NT2/D1 (cell line): ENCODE measurements around the gene PIGN.
"Not testable (repeated sequence)": the region's sequence is repeated elsewhere in the genome, so short reads cannot be mapped to it uniquely, and the experiment has no call there.

Source experiments
- DNase-seq: peaks from one replicate; pipeline ENCODE4 v3.0.0-alpha.2; 2011; ENCODE audit warnings: low read depth, low spot score
- H3K27me3 ChIP-seq: 2 replicates; pipeline ENCODE4 v1.6.0; 2011; ENCODE audit warnings: mild to moderate bottlenecking; ENCODE audit not compliant: insufficient read length, insufficient read depth
- H3K36me3 ChIP-seq: 2 replicates; pipeline ENCODE4 v1.6.1; 2011; ENCODE audit warnings: mild to moderate bottlenecking, low read length, mixed read lengths; ENCODE audit not compliant: insufficient read depth, insufficient read length
- H3K4me1 ChIP-seq: 2 replicates; pipeline ENCODE4 v1.5.1; 2011; ENCODE audit not compliant: insufficient read depth, insufficient read length
- H3K4me3 ChIP-seq: 2 replicates; pipeline ENCODE4 v1.5.1; 2011; ENCODE audit warnings: low read depth; ENCODE audit not compliant: insufficient read length
- H3K9ac ChIP-seq: 2 replicates; pipeline ENCODE4 v1.6.0; 2011; ENCODE audit warnings: low read depth; ENCODE audit not compliant: insufficient read length
- H3K9me3 ChIP-seq: 2 replicates; pipeline ENCODE4 v1.5.1; 2011; ENCODE audit warnings: mild to moderate bottlenecking, low read length; ENCODE audit not compliant: insufficient read depth
- SUZ12 ChIP-seq: IDR thresholded peaks from 2 replicates; pipeline ENCODE4 v1.6.1; 2011; ENCODE audit not compliant: insufficient read length, insufficient read depth; ENCODE audit errors: extremely low read depth
- YY1 ChIP-seq: IDR thresholded peaks from 2 replicates; pipeline ENCODE4 v1.6.1; 2011; ENCODE audit not compliant: insufficient read length, insufficient read depth
- ZNF274 ChIP-seq: IDR thresholded peaks from 2 replicates; pipeline ENCODE4 v1.6.1; 2011; ENCODE audit warnings: mild to moderate bottlenecking, low read depth, low read length

Gene PIGN

DNA sequence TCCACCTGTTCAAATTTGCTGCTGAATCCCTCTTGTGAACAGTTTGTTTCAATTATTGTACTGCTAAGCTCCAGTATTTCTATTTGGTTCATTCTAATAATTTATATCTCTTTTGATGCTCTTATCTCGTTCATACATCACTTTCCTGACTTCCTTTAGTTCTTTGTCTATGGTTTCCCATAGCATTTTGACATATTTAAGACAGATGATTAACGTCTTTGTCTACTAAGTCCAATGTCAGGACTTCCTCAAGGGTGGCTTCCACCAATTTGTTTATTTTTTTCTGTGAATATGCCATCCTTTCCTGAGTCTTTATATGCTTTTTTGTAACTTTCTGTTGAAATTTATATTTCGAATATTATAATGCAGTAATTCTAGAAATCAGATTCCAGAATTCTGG lies 9.6 kb downstream of the PIGN start:
- Histone ChIP-seq H3K4me3 (no peak overlapping the region), H3K4me1 (no peaks in the 10 kb centered on the region), H3K9ac (no peak overlapping the region), H3K27me3 (no peaks in the 10 kb centered on the region), H3K36me3 (no peaks in the 10 kb centered on the region), H3K9me3 (no peaks in the 10 kb centered on the region)
- TF ChIP-seq YY1 = no peak
- TF ChIP-seq SUZ12 = no peak
- TF ChIP-seq ZNF274 = no peak
- DNase-seq = no peak

DNA sequence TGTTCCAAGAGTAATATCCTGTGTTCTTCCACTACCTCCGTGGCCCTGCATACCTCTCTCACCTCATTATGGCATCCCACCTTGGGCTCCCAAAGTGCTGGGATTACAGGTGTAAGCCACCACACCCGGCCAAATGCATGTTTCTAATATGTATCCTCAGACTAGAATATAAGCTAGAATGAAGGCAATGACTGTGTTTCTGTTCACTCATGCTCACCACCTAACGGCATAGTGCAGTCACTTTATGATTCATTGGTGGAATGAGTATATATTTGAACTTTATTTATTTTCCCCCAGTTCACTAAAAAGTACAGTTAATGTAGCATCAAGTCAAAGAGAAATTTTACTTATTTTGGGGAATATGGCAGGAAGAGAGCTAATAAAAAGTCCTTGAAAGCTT lies 11.3 kb downstream of the PIGN start:
- Histone ChIP-seq H3K36me3 (no peaks in the 10 kb centered on the region), H3K4me3 (no peak overlapping the region), H3K4me1 (no peaks in the 10 kb centered on the region), H3K9ac (no peak overlapping the region), H3K9me3 (no peaks in the 10 kb centered on the region), H3K27me3 (no peaks in the 10 kb centered on the region)
- no peak for DNase-seq
- TF ChIP-seq SUZ12 = no peak
- TF ChIP-seq YY1 = no peak
- TF ChIP-seq ZNF274 = no peak

DNA sequence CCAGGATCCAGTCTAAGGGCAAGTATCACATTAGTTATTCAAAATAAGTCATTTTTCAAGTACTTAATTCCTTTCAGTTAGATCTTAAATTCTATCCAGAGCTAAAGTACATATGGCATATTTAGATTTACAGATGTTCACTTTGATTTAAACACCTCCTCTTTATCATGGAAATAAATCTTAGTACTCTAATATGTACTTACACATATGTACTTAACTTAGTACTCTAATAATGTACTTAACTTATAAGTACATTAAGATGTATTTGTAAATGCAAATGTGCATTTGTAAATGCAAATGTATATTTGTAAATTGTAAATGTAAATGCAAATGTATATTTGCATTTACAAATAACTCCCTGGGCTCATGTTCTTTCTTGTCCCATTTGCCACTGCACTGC lies 14.6 kb downstream of the PIGN start:
- Histone ChIP-seq H3K4me3 (no peak overlapping the region), H3K9ac (no peak overlapping the region), H3K27me3 (no peaks in the 10 kb centered on the region), H3K9me3 (no peaks in the 10 kb centered on the region), H3K4me1 (no peaks in the 10 kb centered on the region), H3K36me3 (no peaks in the 10 kb centered on the region)
- DNase-seq = no peak
- TF ChIP-seq ZNF274 (no peak), SUZ12 (no peak), YY1 (no peak)

DNA sequence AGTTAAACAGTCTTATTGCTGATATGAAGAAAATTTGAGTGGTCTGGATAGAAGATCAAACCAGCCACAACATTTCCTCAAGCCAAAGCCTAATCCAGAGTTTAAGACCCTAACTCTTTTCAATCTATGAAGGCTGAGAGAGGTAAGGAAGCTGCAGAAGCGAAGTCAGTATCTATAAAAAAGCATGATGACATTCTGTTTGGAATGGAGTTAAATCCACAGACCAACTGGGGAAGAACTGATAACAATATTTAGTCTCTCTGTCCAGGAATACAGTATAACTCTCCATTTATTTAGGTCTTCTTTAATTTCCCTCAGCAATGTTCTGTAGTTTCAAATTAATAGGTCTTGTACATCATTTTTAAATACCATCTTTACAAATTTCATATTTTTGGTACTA lies 16.0 kb downstream of the PIGN start:
- no peaks in the 10 kb centered on the region for H3K4me1 ChIP-seq
- no peaks in the 10 kb centered on the region for H3K27me3 ChIP-seq
- no peak for DNase-seq
- H3K4me3 ChIP-seq = no peak overlapping the region
- TF ChIP-seq ZNF274 = no peak
- no peak for TF ChIP-seq YY1
- TF ChIP-seq SUZ12 = no peak
- no peaks in the 10 kb centered on the region for H3K36me3 ChIP-seq
- H3K9ac ChIP-seq = no peak overlapping the region
- H3K9me3 ChIP-seq = no peaks in the 10 kb centered on the region

DNA sequence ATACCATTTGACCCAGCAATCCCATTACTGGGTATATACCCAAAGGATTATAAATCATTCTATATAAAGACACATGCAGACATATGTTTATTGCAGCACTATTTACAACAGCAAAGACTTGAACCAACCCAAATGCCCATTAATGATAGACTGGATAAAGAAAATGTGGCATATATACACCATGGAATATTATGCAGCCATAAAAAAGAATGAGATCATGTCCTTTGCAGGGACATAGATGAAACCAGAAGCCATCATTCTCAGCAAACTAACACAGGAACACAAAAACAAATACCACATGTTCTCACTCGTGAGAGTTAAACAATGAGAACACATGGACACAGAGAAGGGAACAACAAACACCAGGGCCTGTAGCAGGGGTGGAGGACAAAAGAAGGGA lies 20.3 kb downstream of the PIGN start:
- not testable (repeated sequence) for H3K4me3 ChIP-seq, DNase-seq

DNA sequence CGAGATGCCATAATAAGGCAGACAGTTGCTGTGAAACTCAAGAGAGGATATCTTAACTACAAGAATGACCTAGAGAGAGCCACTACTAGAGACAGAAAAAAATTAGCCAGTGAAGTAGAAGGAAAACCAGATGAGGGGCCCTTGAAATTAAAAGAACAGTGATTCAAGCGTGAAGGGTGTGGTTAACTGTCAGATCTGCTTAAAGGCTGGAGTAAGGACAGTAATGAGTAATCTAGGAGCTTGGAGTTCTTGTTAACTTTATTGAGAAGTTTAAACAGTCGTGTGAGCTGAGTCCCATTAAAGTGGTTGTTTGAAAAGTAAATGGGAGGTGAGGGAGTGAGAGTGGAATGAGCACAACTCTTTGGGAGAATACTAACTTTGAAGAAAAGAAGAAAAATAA lies 21.3 kb downstream of the PIGN start:
- no peak for DNase-seq
- no peaks in the 10 kb centered on the region for H3K4me1 ChIP-seq
- H3K27me3 ChIP-seq = no peaks in the 10 kb centered on the region

More for the DNA sequence above, 20.3 kb downstream of the PIGN start:
- not testable (repeated sequence) for H3K27me3 ChIP-seq, H3K9me3 ChIP-seq, H3K9ac ChIP-seq, H3K4me1 ChIP-seq, H3K36me3 ChIP-seq

DNA sequence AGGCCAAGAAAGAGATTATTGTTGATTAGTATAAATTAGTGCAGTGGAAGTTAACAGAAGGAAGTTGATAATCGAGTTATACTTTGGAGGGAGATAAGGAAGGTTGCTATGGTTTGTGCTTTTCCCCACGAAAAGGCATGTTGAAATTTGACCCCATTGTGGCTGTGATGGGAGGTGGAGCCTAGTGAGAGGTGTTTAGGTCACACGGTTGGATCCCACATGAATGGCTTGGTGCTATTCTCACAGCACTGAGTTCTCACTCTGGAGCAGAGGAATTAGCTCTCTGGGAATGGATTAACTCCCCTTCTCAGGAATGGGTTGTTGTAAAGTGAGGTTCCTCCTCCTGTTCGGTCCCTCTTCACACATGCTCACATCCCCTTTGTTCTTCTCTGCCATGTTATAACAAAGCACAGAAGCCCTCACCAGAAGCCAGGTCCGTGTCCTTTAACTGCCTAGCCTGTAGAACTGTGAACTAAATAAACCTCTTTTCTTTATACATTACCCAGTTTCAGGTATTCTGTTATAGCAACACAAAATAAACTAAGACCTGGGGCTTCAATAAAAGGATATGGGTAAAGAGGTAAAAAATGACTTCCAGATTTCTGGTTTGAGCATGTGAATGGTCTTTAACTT lies 21.9 kb downstream of the PIGN start:
- TF ChIP-seq ZNF274 (no peak), SUZ12 (no peak), YY1 (no peak)
- Histone ChIP-seq H3K9ac (no peak overlapping the region), H3K4me1 (no peaks in the 10 kb centered on the region), H3K36me3 (peaks cover 3% of the 10 kb centered on the region), H3K9me3 (0 out of 2 replicates have a peak, but pooled peaks cover 7% of the 10 kb centered on the region), H3K4me3 (no peak overlapping the region), H3K27me3 (no peaks in the 10 kb centered on the region)
- no peak for DNase-seq

More for the DNA sequence above, 21.3 kb downstream of the PIGN start:
- H3K9me3 ChIP-seq = 0 out of 2 replicates have a peak, but pooled peaks cover 7% of the 10 kb centered on the region
- H3K36me3 ChIP-seq = peaks cover 3% of the 10 kb centered on the region
- H3K4me3 ChIP-seq = no peak overlapping the region
- TF ChIP-seq YY1 (no peak), ZNF274 (no peak), SUZ12 (no peak)
- no peak overlapping the region for H3K9ac ChIP-seq
